ENCODE measurements around the gene CDC42BPB.

- no peak for TF ChIP-seq EZH2 (IDR thresholded peaks at IDR 0.05; ENCODE audit: insufficient read depth, poor library complexity, severe bottlenecking)
- TF ChIP-seq EZH2phosphoT487 (IDR thresholded peaks at IDR 0.05; ENCODE audit: insufficient read depth, low read depth), result no peak
Measured at GRCh38 chr14:102908766-102909455, 148.4 kb downstream of the CDC42BPB start.

All from GM23248 (cell line).